H1 (cell line): ENCODE measurements around the gene NCK1. TPM values are rescaled to one million over a fixed set of nuclear protein-coding genes. Genes with fewer than 3 reads are reported as not detected.

Experiments
- CTCF ChIA-PET: fragments of 300-600 bp; sonication (Branson Sonifier 250); formaldehyde crosslinking; loops from one replicate; lab custom pipeline; 2021; ENCODE audit not compliant: partially characterized antibody; lab: Charles Lee
- POLR2A ChIA-PET: fragments of 300-600 bp; sonication (Branson Sonifier 250); formaldehyde crosslinking; loops from one replicate; lab custom pipeline; 2021; ENCODE audit warnings: inconsistent platforms; ENCODE audit not compliant: partially characterized antibody; lab: Charles Lee
- DNase-seq, 2 experiments: peaks; one replicate each; pipeline versions ENCODE4 v3.0.0 to v3.0.0-alpha.2; 2010 to 2022; ENCODE audit warnings: low spot score in 2 of 2, low read depth in 1 of 2, mixed read lengths in 1 of 2
- FAIRE-seq: peaks from 2 replicates; lab custom pipeline; 2011; peaks lifted over from hg19 to GRCh38; lab: Jason Lieb, UNC
- H2AFZ ChIP-seq: 2 replicates; pipeline ENCODE4 v1.8.1; 2012; ENCODE audit warnings: low read length, inconsistent platforms
- H2AK5ac ChIP-seq: 2 replicates; pipeline ENCODE4 v1.6.1; 2013; ENCODE audit warnings: low read depth, low read length
- H2BK120ac ChIP-seq: replicated peaks from 2 replicates; pipeline ENCODE3; 2013; ENCODE audit warnings: low read depth, low read length, inconsistent platforms
- H2BK12ac ChIP-seq: 2 replicates; pipeline ENCODE4 v1.6.1; 2013; ENCODE audit warnings: low read depth, low read length
- H2BK15ac ChIP-seq: 2 replicates; pipeline ENCODE4 v1.6.1; 2013; ENCODE audit warnings: low read length
- H2BK20ac ChIP-seq: 2 replicates; pipeline ENCODE4 v1.6.1; 2013; ENCODE audit warnings: low read length
- H2BK5ac ChIP-seq: 2 replicates; pipeline ENCODE4 v1.6.1; 2013; ENCODE audit warnings: low read depth, low read length
- H3K14ac ChIP-seq: 2 replicates; pipeline ENCODE4 v1.6.1; 2013; ENCODE audit warnings: inconsistent platforms; ENCODE audit not compliant: insufficient read length
- H3K18ac ChIP-seq: 2 replicates; pipeline ENCODE4 v1.6.1; 2013; ENCODE audit warnings: low read length; ENCODE audit errors: extremely low read depth
- H3K23ac ChIP-seq: 2 replicates; pipeline ENCODE4 v1.6.1; 2013; ENCODE audit warnings: inconsistent platforms; ENCODE audit not compliant: insufficient read length
- H3K23me2 ChIP-seq: 2 replicates; pipeline ENCODE4 v1.6.1; 2013; ENCODE audit warnings: low read depth, low read length
- H3K27ac ChIP-seq: 2 replicates; pipeline ENCODE4 v1.6.1; 2011; ENCODE audit warnings: low read depth, low read length, inconsistent platforms
- H3K27me3 ChIP-seq, 4 experiments: replicated peaks in 1 of 4; 1 replicate in 1 of 4; 2 replicates in 3 of 4; pipeline versions ENCODE4 v1.6.1 to v1.8.1; 2011 to 2013; ENCODE audit warnings: low read length in 3 of 4, mild to moderate bottlenecking in 3 of 4, inconsistent platforms in 2 of 4, mixed read lengths in 2 of 4, moderate library complexity in 1 of 4; ENCODE audit not compliant: control insufficient read depth in 3 of 4, insufficient read depth in 3 of 4; ENCODE audit errors: extremely low read depth in 1 of 4
- H3K36me3 ChIP-seq, 4 experiments: 2 replicates each; pipeline versions ENCODE4 v1.6.1 to v1.8.1; 2011 to 2013; ENCODE audit warnings: mild to moderate bottlenecking in 4 of 4, low read length in 3 of 4, moderate library complexity in 2 of 4, control low read depth in 1 of 4, inconsistent platforms in 1 of 4; ENCODE audit not compliant: insufficient read depth in 4 of 4, control insufficient read depth in 2 of 4
- H3K4ac ChIP-seq: replicated peaks from 2 replicates; pipeline ENCODE3; 2013; ENCODE audit warnings: low read length, low read depth, mixed read lengths, inconsistent platforms; ENCODE audit not compliant: insufficient read length
- H3K4me1 ChIP-seq, 4 experiments: replicated peaks in 1 of 4; 1 replicate in 1 of 4; 2 replicates in 3 of 4; pipeline versions ENCODE4 v1.6.1 to v1.8.1; 2011 to 2013; ENCODE audit warnings: low read length in 3 of 4, inconsistent platforms in 2 of 4, mixed read lengths in 1 of 4; ENCODE audit not compliant: insufficient read depth in 4 of 4, control insufficient read depth in 3 of 4
- H3K4me2 ChIP-seq, 2 experiments: 2 replicates each; pipeline versions ENCODE4 v1.6.1 to v1.8.1; 2011 to 2013; ENCODE audit warnings: low read depth in 2 of 2, low read length in 2 of 2, control low read depth in 1 of 2, inconsistent platforms in 1 of 2, mild to moderate bottlenecking in 1 of 2; ENCODE audit not compliant: insufficient read depth in 1 of 2
- H3K4me3 ChIP-seq, 4 experiments: fragments of 200-600, 300-600 bp in 1 of 4; sonication (generic), shearing (Covaris generic), sonication (Bioruptor Twin) in 1 of 4; 2 replicates each; pipeline versions ENCODE4 v1.5.1 to v1.8.1; 2011 to 2016; ENCODE audit warnings: low read length in 4 of 4, low read depth in 3 of 4, control low read depth in 2 of 4, inconsistent platforms in 2 of 4, mild to moderate bottlenecking in 2 of 4, mixed read lengths in 1 of 4, moderate library complexity in 1 of 4; ENCODE audit not compliant: insufficient read depth in 2 of 4; ENCODE audit errors: extremely low read depth in 1 of 4
- H3K56ac ChIP-seq: replicated peaks from 2 replicates; pipeline ENCODE3; 2013; ENCODE audit warnings: low read depth, mild to moderate bottlenecking, mixed read lengths, low read length, inconsistent platforms; ENCODE audit not compliant: insufficient read length
- H3K79me1 ChIP-seq: 2 replicates; pipeline ENCODE4 v1.6.1; 2013; ENCODE audit warnings: low read depth, low read length, control low read depth
- H3K79me2 ChIP-seq, 2 experiments: 2 replicates each; pipeline versions ENCODE4 v1.6.1 to v1.8.1; 2012 to 2013; ENCODE audit warnings: low read length in 2 of 2, mild to moderate bottlenecking in 2 of 2, inconsistent platforms in 1 of 2; ENCODE audit not compliant: insufficient read depth in 2 of 2, control insufficient read depth in 1 of 2
- H3K9ac ChIP-seq, 4 experiments: replicated peaks in 1 of 4; 1 replicate in 1 of 4; 2 replicates in 3 of 4; pipeline versions ENCODE4 v1.6.1 to v1.8.1; 2011 to 2013; ENCODE audit warnings: low read depth in 3 of 4, low read length in 3 of 4, control low read depth in 2 of 4, mild to moderate bottlenecking in 2 of 4, moderate library complexity in 2 of 4, inconsistent platforms in 1 of 4; ENCODE audit errors: extremely low read depth in 1 of 4
- H3K9me3 ChIP-seq, 2 experiments: 2 replicates each; pipeline versions ENCODE4 v1.6.1 to v1.8.1; 2012 to 2013; ENCODE audit warnings: mild to moderate bottlenecking in 2 of 2, moderate library complexity in 2 of 2, control low read depth in 1 of 2, inconsistent platforms in 1 of 2, low read depth in 1 of 2, low read length in 1 of 2, mixed read lengths in 1 of 2; ENCODE audit not compliant: insufficient read depth in 2 of 2
- H4K20me1 ChIP-seq, 2 experiments: replicated peaks in 1 of 2; 2 replicates each; pipeline versions ENCODE3 to v1.8.1; 2011 to 2013; ENCODE audit warnings: inconsistent platforms in 2 of 2, low read length in 2 of 2, mild to moderate bottlenecking in 1 of 2; ENCODE audit not compliant: insufficient read depth in 2 of 2, control insufficient read depth in 1 of 2
- H4K5ac ChIP-seq: 2 replicates; pipeline ENCODE4 v1.6.1; 2013; ENCODE audit warnings: low read length, low read depth, mixed read lengths, inconsistent platforms; ENCODE audit not compliant: insufficient read length
- H4K8ac ChIP-seq: 2 replicates; pipeline ENCODE4 v1.8.0; 2013; ENCODE audit warnings: mild to moderate bottlenecking, moderate library complexity, low read length, inconsistent platforms; ENCODE audit not compliant: insufficient read depth; ENCODE audit errors: extremely low read depth
- H4K91ac ChIP-seq: replicated peaks from 2 replicates; pipeline ENCODE3; 2013; ENCODE audit warnings: low read length, mixed read lengths, inconsistent platforms; ENCODE audit not compliant: insufficient read length
- EGR1 ChIP-seq: IDR thresholded peaks from 2 replicates; pipeline ENCODE4 v1.6.1; 2011; ENCODE audit warnings: low read depth, low read length, borderline replicate concordance
- KDM4A ChIP-seq: IDR thresholded peaks from one replicate; pipeline ENCODE4 v1.7.1; 2012; ENCODE audit warnings: low read depth, mild to moderate bottlenecking, moderate library complexity, low read length, inconsistent platforms; ENCODE audit not compliant: severe bottlenecking
- SUZ12 ChIP-seq: fragments of 200-600 bp; sonication (generic); IDR thresholded peaks from 2 replicates; pipeline ENCODE4 v1.6.1; 2012; ENCODE audit warnings: mild to moderate bottlenecking, inconsistent platforms, low read length, moderate library complexity, mixed read lengths
- WGBS, 2 experiments: shearing (Covaris generic) in 1 of 2; methylation state at CpG; one replicate each; pipeline versions ENCODE4 v1.1.6 to v1.1.7; 2013 to 2015; ENCODE audit warnings: low lambda C conversion rate in 2 of 2, mixed read lengths in 2 of 2, inconsistent platforms in 1 of 2, low coverage in 1 of 2, missing lambda C conversion rate in 1 of 2; ENCODE audit not compliant: insufficient replicate concordance in 2 of 2, insufficient coverage in 1 of 2, insufficient read length in 1 of 2; ENCODE audit errors: extremely low coverage in 1 of 2, missing lambda C conversion rate in 1 of 2; 5-methylcytosine and 5-hydroxymethylcytosine counted together
- polyA plus RNA-seq, 7 experiments: library from polyadenylated mRNA; depleted of rRNA in 3 of 7; stranded (reverse) in 5 of 7; unstranded in 2 of 7; fragments of >200 nt in 5 of 7; fragments of 200-250 nt in 2 of 7; gene quantifications; 1 replicate in 5 of 7; 2 replicates in 1 of 7; 4 replicates in 1 of 7; pipeline versions ENCODE4 v1.2.1 to v1.2.3, GENCODE V29; 2011 to 2013; ENCODE audit warnings: missing spikeins in 2 of 7, mixed read lengths in 2 of 7
- total RNA-seq: library from RNA; stranded (reverse); fragmentation: NEBNext Ultra II Directional; extraction: Animal tissue kit (Norgen Biotek cat#: 25700); gene quantifications from 2 replicates; pipeline ENCODE4 v1.2.1, GENCODE V29; 2021

The NCK1 gene
- total and polyA plus RNA-seq, 2 of the 8 experiments (the other 6 are each of a cell fraction or from before 2014, with no cell fraction given): 10.0 to 28.5 TPM

- no peak overlapping the region for H3K4ac ChIP-seq
- H2BK15ac ChIP-seq: no peak overlapping the region
- ChIA-PET CTCF (interaction anchor here (1.1 kb wide), 1 partner anchor 65 kb away, joined by 3 read pairs; no protein-coding TSS in a partner anchor), POLR2A (interaction anchor here (0.6 to 2.2 kb wide), 3 partner anchors 26 to 83 kb away, joined by 3 to 5 read pairs (median 4); partner anchors contain the start of genes NCK1 and STAG1)
- FAIRE-seq (no peak), DNase-seq (no peak)
- H3K27ac ChIP-seq: no peak overlapping the region
- H3K4me1 ChIP-seq: 0 out of 7 replicates have a peak, but pooled peaks cover 0 to 3% (median 0%) of the 10 kb centered on the region in 4 experiments
- H3K79me1 ChIP-seq: peaks cover 4% of the 10 kb centered on the region; the same call in 1 of the 2 replicates
- H4K8ac ChIP-seq: no peak overlapping the region
- peaks cover 0 to 4% of the 10 kb centered on the region in 2 experiments for H4K20me1 ChIP-seq
- H3K9me3 ChIP-seq: no peaks in the 10 kb centered on the region
- H2BK120ac ChIP-seq: no peak overlapping the region
- H3K9ac ChIP-seq: no peak overlapping the region
- H2AK5ac ChIP-seq: no peak overlapping the region
- H3K4me2 ChIP-seq: no peak overlapping the region
- no peak overlapping the region for H4K5ac ChIP-seq
- no peaks in the 10 kb centered on the region for H3K23me2 ChIP-seq
- H3K4me3 ChIP-seq: no peak overlapping the region
- 57% methylated on average over 3 of the region's 3 CpGs; no CpG with 5 or more reads in 1 of the 2 experiments for WGBS, 2 experiments
- H2BK20ac ChIP-seq: no peak overlapping the region
- no peak overlapping the region for H2AFZ ChIP-seq
- no peak overlapping the region for H3K14ac ChIP-seq
- no peak overlapping the region for H2BK5ac ChIP-seq
- peaks cover 0 to 23% of the 10 kb centered on the region in 2 experiments; a peak in 2 of 4 replicates for H3K79me2 ChIP-seq
- no peaks in the 10 kb centered on the region; a peak in 1 of 7 replicates for H3K27me3 ChIP-seq
- no peak overlapping the region for H3K56ac ChIP-seq
- H4K91ac ChIP-seq: no peak overlapping the region
- H3K23ac ChIP-seq: no peak overlapping the region
- no peak overlapping the region for H2BK12ac ChIP-seq
- H3K36me3 ChIP-seq: peaks cover 0 to 7% (median 0%) of the 10 kb centered on the region in 4 experiments; a peak in 2 of 8 replicates
- no peak overlapping the region for H3K18ac ChIP-seq
- TF ChIP-seq KDM4A: no peak
- TF ChIP-seq SUZ12: no peak
- no peak for TF ChIP-seq EGR1
Observed at GRCh38 chr3:136835813-136836510, 26.0 kb upstream of the NCK1 start.
